GM12873 (cell line): ENCODE data around the gene AKAP6.

Experiments used
- CTCF ChIP-seq: IDR thresholded peaks from 2 replicates; pipeline ENCODE4 v1.5.1; 2012; ENCODE audit warnings: low read depth, mild to moderate bottlenecking, moderate library complexity, low read length, control low read depth; ENCODE audit not compliant: insufficient read depth; ENCODE audit errors: missing control alignments

AKAP6 gene

GRCh38 chr14:32702088-32702487, 373.0 kb downstream of the AKAP6 start:
- TF ChIP-seq CTCF = no peak

GRCh38 chr14:32702562-32702961, 373.5 kb downstream of the AKAP6 start:
- no peak for TF ChIP-seq CTCF

DNA sequence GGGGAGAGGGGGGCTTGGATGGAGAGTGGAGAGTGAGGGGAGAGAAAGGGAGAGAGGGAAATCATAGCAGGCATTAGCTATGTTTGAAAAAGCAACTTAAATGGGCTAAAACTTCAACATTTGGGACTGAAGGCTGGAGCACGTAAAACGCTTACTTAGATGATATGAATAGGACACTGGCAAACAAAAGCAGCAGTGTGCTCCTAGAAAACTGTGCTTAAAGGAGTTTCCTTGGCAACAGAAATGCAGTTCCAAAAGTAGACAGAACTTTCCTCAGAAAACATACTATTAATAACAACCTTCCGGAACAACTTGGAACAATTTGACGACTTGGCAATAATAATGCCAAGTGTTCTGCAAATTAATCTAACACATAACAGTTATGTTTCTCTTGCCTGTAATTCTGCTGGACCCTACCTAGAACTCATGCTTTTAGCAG, 374.1 kb downstream of the AKAP6 start:
- no peak for TF ChIP-seq CTCF

- TF ChIP-seq CTCF = no peak
Measured at GRCh38 chr14:32706721-32707519, 377.8 kb downstream of the AKAP6 start.

DNA sequence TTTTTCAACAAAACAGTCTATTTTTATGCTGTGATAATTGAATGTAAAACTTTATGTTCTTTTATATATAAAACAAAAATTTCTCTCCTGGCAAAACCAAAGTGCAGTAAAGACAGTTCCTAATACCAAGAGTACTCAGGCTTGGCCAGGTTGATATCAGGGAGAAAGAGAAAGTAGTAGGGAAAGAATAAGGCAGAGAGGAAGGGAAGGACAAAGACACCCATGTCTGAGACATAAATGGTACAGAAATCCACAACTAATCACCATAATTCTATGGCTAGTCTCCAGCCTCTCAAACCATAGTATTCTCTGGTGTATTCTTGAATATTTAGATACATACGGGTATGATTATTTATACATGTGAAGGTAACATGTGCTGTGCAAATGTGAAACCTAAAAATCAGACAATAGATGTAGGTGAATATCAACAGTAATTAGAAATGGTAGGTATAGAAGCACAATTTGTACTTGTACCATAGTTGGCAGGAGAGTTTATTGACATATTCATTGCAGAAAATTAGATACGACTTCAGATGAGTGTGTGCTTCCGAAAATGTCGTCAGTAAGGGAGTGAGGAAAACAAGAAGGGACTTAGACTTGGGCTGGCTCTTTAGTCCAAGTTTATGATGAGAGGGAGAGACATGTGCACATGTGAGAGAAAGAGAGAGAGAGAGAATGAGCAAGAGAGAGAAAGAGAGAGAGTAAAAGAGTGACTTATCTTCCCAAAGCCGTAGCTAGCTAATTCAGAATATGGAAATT, 378.8 kb downstream of the AKAP6 start:
- TF ChIP-seq CTCF = no peak

DNA sequence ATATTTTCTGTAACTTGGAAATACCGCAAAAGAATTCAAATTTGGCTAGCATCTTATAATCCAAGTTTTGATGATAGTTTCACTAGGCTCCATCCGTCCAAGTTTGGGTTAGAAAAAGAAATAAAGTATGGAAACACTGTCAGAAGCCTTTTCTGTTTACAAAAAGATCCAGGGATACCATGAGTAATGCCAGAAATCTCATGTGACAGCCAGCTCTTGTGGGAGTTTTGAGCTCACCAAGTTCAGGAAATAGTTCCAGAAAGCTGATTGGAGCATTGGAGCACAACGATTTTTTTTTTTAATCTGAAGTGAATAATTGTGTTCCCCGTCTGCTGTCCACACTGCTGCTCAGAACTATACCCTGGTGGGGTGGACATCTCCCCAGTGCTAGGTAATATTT, 379.9 kb downstream of the AKAP6 start:
- no peak for TF ChIP-seq CTCF

DNA sequence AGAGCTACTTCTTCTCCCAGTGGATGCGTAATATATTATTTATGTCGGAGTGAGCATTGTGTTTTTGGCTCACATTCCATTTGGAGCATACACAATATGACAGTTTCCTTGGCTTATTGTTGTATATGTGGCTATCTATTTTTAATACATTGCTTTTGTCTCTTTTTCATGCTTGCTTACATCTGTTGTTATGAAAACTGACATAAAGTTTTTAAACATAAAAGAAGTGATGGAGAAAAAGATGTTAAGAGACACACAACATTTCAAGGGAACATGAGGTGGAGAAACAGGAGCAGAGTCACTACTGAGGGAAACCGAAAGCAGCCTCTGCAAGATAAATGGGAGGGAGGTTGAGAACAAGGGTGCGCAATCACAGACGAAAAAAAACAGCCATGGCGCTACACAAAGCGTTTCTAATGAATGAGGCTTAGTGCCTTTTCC, 381.2 kb downstream of the AKAP6 start:
- TF ChIP-seq CTCF = no peak
